GM18511 (cell line): ENCODE results near the gene PPP2R1B.

Experiments
- ATAC-seq: cut with Tn5 transposase; IDR thresholded peaks from one replicate; pipeline ENCODE4 v1.9.1; 2021; ENCODE audit warnings: mild to moderate bottlenecking, moderate library complexity; ENCODE audit not compliant: unreplicated experiment

The PPP2R1B gene

DNA sequence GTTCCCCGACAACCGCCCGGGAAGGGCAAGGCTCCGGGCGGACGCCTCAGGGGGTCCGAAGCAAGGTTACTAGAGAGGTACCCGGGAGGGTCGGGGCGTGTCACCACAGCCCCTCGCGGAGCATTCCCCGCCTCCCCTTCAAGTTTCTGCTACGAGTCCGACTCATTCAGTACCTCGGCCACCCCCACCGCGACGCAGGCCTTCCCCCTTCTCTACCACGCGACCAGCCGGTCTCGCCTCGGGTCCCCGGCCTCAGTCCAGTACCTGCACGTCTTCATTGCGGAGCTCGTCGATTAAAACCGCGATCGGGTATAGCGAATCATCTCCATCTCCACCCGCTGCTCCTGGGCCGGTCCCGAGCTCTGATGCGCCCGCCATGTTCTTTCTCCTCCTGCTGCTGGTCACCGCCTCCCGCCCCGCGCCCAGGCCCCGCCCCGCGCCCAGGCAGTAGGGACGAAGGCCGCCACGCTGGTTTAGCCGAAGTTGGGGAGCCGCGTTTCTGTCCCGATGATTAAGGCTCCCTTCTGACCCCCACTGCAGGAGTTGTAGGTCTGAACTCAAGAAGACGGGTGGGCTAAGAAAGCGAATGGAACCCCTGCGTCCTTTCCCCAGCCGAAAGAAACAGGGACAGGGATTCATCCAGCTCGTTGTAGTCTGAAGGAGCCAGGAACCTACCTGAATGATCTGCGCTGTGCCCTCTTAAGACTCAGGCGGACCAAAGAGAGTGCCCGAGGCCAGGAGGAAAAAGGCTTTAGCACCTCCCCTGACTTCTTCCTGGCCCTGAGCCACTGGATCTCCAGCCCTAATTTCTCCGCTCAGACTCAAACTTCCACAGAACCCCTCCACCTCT lies at the start of gene PPP2R1B:
Gene PPP2R1B (minus strand): TSS at position 406 of the 850 bp plus-strand sequence. CDS start 28 bp downstream, at position 378.
- peak; percentile 92 for ATAC-seq

DNA sequence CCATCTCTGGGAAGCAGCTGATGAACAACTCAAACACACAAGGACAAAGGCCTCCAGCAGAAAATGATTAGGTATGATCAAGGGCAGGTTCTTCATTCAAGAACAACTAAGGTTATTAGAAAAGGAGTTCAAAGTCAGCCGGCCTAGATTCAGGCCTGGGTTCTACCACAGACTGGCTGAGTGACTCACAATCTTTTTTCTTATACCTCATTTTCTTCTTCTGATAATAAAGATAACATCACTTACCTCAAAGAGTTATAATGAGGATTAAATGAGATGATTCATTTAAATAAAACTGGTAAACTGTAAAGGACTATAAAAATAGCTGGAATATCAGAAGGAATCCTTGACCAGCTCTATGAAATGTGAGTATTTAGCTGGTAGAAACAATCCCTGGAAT lies 49.3 kb upstream of the PPP2R1B start:
- ATAC-seq = no peak

DNA sequence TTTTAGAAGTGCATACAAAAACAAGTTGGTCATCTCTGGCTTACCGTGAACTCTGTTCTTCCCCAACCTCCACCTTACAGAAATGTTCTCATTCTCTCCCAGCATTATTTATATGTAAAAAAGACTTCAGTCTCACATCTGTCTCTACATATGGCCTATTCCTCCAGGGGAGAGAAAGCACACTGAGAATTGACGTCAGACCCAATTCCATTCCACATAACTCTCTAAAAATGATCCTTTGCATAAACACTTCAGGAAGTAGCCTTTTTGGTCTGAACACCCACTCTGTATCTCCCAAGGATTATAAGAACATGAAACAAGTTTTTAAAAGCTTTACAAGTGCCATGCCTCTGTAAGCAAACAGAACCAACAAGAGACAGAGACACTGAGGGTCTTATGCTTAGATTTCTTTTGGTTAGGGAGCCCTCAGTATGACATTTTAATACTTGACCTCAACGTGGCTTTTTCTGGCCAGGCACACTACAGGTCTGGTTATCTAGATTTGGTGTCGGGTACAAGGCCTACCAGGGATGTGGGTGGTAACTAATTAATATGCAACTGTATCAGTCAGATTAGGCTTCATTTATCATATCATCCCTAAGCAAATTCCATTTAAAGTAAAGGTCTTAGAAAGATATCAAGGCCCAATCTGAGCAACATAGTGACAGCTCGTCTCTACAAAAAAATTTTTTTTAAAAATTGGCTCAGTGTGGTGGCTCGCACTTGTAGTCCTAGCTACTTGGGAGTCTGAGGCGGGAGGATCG lies 48.5 kb upstream of the PPP2R1B start:
- no peak for ATAC-seq

DNA sequence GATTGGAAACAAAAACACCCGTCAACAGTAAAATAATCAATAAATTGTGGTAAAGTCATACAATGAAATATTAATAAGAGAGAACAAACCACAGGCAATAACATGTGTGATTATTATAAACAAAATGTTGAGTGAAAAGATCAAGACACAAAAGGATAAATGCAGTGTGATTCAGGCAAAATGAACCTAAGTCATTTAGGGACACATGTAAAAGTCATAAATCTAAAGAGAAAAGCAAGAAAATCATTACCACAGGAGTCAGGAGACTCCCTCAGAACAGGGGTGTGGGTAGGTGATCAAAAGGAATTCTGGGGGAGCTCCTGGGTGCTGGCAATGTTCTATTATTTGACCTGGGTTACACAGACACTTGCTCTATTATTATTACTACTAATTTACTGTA lies 47.9 kb upstream of the PPP2R1B start:
- ATAC-seq = no peak

DNA sequence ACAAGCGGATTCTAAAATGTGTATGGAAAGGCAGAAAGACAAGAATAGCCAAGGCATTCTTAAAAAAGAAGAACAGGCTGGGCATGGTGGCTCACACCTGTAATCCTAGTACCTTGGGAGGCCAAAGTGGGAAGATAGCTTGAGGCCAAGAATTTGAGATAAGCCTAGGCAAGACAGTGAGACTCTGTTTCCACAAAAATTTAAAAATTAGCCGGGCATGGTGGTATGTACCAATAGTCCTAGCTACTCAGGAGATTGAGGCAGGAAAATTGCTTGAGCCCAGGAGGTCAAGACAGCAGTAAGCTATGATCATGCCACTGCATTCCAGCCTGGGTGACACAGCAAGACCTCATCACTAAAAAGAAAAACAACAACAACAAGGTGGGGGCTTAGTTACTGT lies 46.0 kb upstream of the PPP2R1B start:
- ATAC-seq = no peak

DNA sequence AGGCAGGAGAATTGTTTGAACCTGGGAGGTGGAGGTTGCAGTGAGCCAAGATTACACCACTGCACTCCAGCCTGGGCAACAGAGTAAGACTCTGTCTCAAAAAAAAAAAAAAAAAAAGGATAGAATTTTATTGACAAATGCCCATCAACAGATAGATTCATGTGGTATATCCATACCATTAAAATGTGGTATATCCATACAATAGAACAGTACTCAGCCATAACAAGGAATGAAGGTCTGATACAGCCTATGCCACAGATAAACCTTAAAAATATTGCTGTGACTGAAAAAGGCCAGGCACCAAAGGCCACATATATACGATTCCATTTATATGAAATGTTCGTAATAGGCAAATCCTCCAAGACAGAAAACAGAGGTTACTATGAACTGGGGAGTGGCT lies 45.3 kb upstream of the PPP2R1B start:
- ATAC-seq = no peak

DNA sequence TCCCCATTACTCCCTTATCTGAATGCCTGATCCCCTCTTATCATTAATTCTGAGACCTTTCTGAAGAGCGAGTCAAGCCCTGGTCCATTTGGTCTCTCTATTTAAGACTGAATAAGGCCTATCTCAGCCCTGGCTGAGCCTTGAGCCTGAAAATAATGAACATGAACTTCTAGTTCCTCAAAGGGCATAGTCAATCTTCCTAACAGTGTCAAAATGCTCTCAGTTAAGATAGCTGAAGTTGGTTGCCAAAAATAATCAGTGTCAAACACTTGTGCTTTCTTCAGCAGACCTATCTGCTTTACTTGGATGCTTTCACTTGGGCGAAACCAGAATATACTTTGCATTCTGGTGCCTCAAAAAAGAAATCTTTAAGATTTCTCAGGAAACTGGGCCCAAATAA lies 42.6 kb upstream of the PPP2R1B start:
- ATAC-seq = no peak

DNA sequence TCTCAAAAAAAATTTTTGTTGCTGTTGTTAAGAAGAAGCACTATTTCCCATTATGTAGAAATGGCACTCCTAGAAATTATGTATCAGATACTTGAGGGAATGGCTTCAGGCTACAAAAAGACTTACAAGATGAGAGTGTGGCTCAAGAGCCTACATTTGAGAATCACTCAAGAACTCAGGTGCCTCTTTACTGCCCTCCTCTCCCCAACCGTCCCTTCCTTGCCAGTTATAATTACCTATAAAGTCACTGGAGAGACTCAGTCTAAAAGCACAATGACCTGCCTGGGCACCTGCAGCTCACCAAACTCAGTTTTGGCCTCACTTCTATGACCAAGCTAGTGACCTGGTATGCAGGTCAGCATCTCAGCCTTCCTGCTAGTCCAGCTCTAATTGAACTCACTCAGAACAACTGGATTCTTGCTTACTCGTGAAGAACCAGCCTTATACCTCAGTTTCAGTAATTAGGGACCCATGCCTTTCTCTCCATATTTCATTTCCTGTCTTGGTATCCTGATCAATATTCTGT lies 41.9 kb upstream of the PPP2R1B start:
- ATAC-seq = no peak

DNA sequence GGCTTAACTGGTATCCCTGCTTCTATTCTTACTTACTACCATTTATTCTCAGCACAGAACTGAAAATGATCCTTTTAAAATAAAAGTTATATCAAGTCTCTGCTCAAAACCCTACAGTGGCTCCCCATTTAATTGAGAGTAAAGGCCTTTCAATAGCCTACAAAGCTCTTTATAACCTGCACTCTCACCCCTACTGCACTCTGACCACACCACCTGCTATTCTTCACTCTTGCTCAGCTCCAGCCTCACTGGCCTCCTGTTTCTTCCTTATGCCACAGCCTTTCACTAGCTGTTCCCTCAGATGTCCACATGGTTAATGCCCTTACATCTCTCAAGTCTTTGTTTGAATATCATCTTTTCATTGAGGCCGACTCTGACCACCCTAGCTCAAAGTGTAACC lies 40.9 kb upstream of the PPP2R1B start:
- no peak for ATAC-seq

DNA sequence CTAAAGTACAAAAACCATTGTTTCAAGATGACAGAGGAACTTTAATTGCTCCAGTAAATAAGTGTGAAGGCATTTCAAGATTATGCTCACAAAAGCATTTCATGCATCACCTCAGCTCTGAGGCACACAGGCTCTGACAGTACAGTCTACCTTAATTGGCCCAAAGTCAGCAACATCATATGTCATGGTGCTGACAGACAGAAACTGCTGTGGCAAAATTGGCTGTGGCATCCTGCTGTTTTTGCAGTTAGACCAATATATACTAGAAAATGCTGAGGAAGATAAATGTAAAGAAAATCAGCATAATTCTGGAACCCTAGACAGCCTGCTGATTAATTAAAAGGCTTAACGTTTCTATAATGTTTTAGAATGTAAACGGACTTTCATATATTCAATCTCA lies 34.9 kb upstream of the PPP2R1B start:
- no peak for ATAC-seq

DNA sequence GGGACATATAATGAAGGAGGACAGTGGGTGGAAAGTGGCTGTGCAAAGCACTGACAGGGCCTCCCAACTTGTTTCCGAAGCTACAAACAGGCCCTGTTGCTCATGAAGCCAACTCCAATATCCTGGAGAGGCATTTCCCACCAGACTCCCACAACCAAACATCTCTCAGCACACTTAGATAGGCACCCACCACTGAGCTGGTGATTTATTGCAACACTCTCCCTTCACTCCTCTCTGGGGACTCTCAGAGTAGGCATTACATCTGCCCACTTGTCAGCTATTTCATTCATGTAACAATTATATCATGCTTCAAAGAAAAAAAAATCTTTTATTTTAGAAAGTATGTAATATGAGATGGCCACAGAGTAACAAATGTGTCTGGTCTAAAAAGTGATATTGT lies 32.1 kb upstream of the PPP2R1B start:
- ATAC-seq = no peak

DNA sequence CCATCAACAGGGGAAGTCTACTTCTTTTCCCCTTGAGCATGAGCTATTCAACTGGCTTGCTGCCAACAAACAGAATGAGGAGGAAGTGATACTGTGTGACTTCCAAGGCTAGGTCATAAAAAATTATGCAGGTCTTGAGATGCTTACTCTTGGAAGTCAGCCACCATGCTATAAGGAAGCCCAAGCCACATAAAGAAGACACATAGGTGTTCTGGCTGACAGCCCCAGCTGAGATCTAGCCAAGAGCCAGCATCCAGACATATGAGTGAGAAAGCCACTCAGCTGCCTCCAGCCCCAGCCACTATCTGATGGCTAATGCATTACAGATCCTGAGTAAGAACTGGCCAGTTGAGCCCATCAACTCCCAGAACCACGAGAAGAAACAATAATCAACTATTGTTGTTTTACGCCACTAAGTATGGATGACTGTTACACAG lies 31.0 kb upstream of the PPP2R1B start:
- no peak for ATAC-seq

DNA sequence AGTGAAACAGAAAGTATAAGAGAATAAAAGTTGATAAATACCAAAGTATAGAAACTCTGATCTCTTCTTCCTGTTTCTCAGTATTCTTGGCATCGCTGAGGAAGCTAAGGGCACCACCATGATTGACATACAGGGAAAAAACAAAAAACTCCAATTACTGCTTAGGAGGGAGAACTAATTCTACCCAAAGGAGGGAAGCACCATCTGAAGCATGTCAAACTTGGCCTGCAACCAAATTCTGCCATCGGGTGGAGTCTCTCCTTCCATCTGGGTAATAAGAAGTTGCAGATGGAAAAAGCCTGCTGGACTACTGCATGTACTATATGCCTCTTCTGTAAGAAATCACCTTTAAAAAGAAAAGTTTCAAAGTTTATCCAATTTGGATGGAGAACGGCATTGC lies 30.5 kb upstream of the PPP2R1B start:
- ATAC-seq = no peak

DNA sequence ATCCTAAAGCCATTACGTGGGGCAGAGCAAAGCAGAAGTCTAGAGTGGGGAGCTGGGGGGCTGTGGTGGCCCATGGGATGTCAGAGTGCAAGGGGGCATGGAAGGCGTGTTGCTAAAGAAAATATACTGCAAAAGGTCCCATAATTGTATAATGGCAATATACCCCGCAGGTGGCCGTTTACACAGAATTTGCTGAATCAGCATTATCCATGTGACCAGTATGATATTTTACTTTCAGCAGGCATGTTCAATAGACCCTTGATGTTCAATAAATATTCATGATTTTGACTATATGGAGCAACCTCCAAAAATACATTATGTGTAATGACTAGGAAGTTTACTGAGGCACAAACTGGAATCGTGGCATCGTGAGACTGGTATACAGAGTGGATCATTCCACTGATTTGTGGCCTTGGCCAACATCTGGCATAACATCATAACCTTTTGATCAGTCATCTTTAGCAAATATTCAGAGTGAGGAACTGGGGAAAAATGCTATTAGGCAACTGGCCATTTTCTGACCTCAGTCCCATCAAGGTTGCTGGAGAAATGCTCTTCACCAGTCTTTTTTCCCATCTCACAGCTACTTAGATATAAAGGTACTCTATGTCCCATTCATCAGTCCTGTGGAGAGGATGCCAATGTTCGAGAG lies 29.3 kb upstream of the PPP2R1B start:
- no peak for ATAC-seq

DNA sequence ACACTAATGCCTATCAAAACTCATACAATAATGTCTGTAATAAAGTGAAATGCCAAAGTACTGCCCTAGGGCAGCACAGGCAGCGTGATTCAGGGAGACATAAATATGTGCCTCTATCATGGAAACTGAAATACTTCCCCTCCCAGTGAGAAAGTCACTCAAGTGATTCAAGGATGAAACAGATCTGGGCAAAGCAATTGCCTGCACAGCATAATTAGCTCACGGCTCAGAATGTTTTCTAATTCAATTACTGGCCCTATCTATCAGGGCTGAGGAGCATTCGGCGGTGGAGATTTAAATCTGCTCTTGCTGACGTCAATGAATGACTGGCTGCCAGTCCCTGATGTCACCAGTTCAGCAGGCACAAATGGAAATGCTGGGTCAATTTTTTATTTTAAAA lies 27.7 kb upstream of the PPP2R1B start:
- ATAC-seq = no peak

DNA sequence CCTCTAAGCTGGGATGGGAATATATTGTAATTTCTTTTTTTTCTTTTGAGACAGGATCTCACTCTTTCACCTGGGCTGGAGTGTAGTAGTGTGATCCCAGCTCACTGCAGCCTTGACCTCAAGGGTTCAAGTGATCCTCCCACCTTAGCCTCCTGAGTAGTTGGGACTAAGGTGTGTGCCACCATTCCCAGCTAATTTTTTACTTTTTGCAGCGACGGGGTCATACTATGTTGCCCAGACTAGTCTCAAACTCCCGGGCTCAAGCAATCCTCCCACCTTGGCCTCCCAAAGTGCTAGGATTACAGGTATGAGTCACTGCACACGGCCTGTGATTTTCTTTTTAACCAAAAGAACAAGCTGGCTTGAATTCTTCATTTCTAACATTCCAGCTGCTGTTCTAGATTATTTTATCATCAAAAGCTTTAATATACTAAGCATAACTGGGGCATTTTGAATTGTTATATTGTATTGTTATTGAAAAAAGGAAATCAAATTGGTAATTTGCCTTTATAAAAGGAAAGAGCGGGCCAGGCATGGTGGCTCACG lies 26.8 kb upstream of the PPP2R1B start:
- ATAC-seq = no peak

DNA sequence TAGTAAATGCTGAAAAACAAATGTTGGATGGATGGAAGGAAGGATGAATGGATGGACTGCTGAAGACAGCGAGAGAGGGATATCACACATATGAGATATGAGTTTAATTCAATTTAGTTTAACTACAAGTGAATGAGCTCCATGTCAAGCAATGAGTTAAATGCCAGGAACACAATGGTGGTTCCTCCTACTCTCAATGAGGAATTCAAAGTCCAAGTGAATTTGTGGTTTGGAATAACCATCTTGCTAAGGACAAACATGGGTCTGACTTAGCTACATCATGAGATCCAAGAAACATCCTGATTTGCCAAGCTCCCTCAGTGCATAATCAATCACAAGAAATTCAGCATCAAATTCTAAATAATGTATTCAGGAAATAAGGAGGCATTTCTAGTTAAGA lies 26.1 kb upstream of the PPP2R1B start:
- no peak for ATAC-seq

DNA sequence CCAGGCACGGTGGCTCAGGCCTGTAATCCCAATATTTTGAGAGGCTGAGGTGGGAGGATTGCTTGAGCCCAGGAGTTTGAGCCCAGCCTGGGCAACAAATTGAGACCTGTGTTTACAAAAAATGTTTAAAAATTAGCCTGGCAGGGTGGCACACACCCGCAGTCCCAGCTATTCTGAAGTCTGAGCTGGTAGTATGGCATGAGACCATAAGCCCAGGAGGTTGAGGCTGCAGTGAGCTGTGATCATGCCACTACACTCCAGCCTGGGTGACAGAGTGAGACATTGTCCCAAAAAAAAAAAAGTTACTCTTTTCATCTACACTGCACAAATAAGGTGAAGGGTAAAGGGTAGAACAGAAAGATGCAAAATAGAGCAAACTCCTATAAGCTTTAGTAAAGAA lies 22.3 kb upstream of the PPP2R1B start:
- ATAC-seq = no peak

DNA sequence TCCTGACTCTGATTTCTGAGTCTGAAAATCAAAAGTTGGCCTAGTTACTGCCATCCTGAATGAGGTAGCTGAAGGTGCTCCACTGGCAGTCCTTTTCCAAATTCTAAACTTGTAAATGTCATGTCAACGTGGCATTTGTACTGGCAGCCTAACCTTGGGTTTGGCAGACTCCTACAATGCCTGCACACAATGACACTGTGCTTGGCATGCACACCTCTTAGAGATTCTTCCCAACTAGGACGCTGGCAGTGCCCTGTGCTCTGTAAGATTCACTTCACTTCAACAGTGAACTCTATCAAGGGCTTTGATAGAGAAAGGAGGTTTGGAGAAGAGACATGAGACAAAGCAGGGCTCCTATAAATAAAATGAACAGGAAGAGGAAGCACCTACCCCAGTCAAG lies 21.9 kb upstream of the PPP2R1B start:
- ATAC-seq = no peak

DNA sequence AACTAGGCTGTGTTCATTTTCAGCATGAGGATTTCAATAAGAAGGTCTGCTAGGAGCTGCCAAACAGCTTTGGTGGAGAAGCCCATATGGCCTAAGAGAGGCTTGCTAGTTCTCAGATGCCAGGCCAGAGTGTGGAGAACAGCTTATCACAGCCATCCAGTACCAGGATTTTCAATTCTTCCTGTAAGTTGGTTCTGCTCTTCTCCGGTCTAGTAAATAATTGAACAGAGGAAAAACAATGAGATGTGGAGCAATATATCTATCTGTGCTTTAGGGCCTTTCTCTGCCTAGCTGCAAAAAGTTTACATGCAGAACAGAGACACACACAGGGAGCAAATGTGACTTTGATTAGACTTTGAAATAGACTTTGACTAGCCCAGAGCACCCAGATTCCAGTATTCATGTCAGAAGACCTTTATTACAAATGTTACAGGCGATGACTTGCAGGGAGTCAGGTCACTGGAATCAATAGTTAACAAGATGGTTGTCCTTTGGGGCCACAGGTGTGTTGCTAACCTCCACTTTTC lies 19.8 kb upstream of the PPP2R1B start:
- no peak for ATAC-seq

DNA sequence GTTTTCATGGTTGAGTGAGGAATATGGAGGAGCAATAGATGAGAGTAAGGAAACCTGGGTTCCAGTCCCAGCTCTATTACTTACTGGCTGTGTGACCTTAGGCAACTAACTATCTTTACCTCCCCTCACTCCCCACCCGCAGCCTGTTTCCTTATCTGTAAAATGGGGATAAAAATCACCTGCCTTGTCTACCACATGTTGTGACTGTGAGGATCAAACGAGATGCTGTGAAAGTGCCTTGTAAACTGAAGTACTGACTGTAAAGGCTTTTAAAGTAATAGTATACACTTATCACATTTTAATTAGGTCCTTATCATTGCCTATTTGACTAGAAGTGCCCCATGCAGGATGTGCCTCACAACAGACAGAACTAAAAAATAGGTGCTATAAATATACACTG lies 18.9 kb upstream of the PPP2R1B start:
- no peak for ATAC-seq
